H9 (cell line): ENCODE data around the gene CC2D2A. TPM values are rescaled to one million over a fixed set of nuclear protein-coding genes. Genes with fewer than 3 reads are reported as not detected.

Experiments used
- DNase-seq: peaks from one replicate; pipeline ENCODE4 v3.0.0-alpha.2; 2017
- H2AFZ ChIP-seq: one replicate; pipeline ENCODE4 v1.6.1; 2013; ENCODE audit warnings: mild to moderate bottlenecking, low read length, control low read depth, moderate library complexity
- H2AK5ac ChIP-seq: 2 replicates; pipeline ENCODE4 v1.6.1; 2013; ENCODE audit warnings: low read length, control low read depth, mixed read lengths; ENCODE audit not compliant: insufficient read length
- H2BK120ac ChIP-seq: one replicate; pipeline ENCODE4 v1.6.1; 2013; ENCODE audit warnings: low read depth, mild to moderate bottlenecking, low read length, control low read depth, inconsistent platforms; ENCODE audit not compliant: poor library complexity, severe bottlenecking
- H2BK12ac ChIP-seq: 2 replicates; pipeline ENCODE4 v1.6.1; 2013; ENCODE audit warnings: low read length, control low read depth, mixed read lengths, low read depth; ENCODE audit not compliant: insufficient read length
- H2BK15ac ChIP-seq: 2 replicates; pipeline ENCODE4 v1.6.1; 2013; ENCODE audit warnings: low read depth, low read length, control low read depth
- H2BK20ac ChIP-seq: one replicate; pipeline ENCODE4 v1.6.1; 2013; ENCODE audit warnings: low read depth, mild to moderate bottlenecking, low read length, control low read depth, inconsistent platforms; ENCODE audit not compliant: poor library complexity, severe bottlenecking
- H2BK5ac ChIP-seq: 2 replicates; pipeline ENCODE4 v1.6.1; 2013; ENCODE audit warnings: low read length, control low read depth, mixed read lengths; ENCODE audit not compliant: insufficient read length
- H3K14ac ChIP-seq: 2 replicates; pipeline ENCODE4 v1.6.1; 2013; ENCODE audit warnings: low read length, control low read depth; ENCODE audit not compliant: insufficient read depth
- H3K18ac ChIP-seq: 2 replicates; pipeline ENCODE4 v1.6.1; 2013; ENCODE audit warnings: low read depth, mild to moderate bottlenecking, mixed read lengths, low read length, control low read depth; ENCODE audit not compliant: insufficient read length
- H3K23ac ChIP-seq: 2 replicates; pipeline ENCODE4 v1.6.1; 2013; ENCODE audit warnings: low read length, control low read depth, mixed read lengths, low read depth; ENCODE audit not compliant: insufficient read length
- H3K23me2 ChIP-seq: 2 replicates; pipeline ENCODE4 v1.6.1; 2013; ENCODE audit warnings: low read depth, mild to moderate bottlenecking, mixed read lengths, low read length, control low read depth; ENCODE audit not compliant: insufficient read length, poor library complexity, severe bottlenecking
- H3K27ac ChIP-seq: 2 replicates; pipeline ENCODE4 v1.5.1; 2013; ENCODE audit warnings: low read length, control low read depth, mixed read lengths, low read depth; ENCODE audit not compliant: insufficient read length
- H3K27me3 ChIP-seq: 2 replicates; pipeline ENCODE4 v1.6.1; 2013; ENCODE audit warnings: low read length, control low read depth, inconsistent platforms; ENCODE audit not compliant: insufficient read depth
- H3K4ac ChIP-seq: 2 replicates; pipeline ENCODE4 v1.6.1; 2013; ENCODE audit warnings: low read depth, mild to moderate bottlenecking, control low read depth, inconsistent platforms, low read length, moderate library complexity
- H3K4me1 ChIP-seq: 2 replicates; pipeline ENCODE4 v1.6.1; 2013; ENCODE audit warnings: low read length, control low read depth, inconsistent platforms; ENCODE audit not compliant: insufficient read depth
- H3K4me2 ChIP-seq: 2 replicates; pipeline ENCODE4 v1.6.1; 2013; ENCODE audit warnings: low read length, control low read depth, mixed read lengths; ENCODE audit not compliant: insufficient read length, insufficient read depth
- H3K56ac ChIP-seq: 2 replicates; pipeline ENCODE4 v1.6.1; 2013; ENCODE audit warnings: low read depth, mild to moderate bottlenecking, mixed read lengths, low read length, control low read depth; ENCODE audit not compliant: insufficient read length
- H3K79me1 ChIP-seq: 2 replicates; pipeline ENCODE4 v1.6.1; 2013; ENCODE audit warnings: low read depth, mild to moderate bottlenecking, moderate library complexity, low read length, control low read depth, inconsistent platforms; ENCODE audit not compliant: insufficient read depth, poor library complexity, severe bottlenecking
- H3K79me2 ChIP-seq: 2 replicates; pipeline ENCODE4 v1.6.1; 2013; ENCODE audit warnings: low read length, control low read depth, inconsistent platforms; ENCODE audit not compliant: insufficient read depth
- H3K9ac ChIP-seq: 2 replicates; pipeline ENCODE4 v1.6.1; 2013; ENCODE audit warnings: low read length, control low read depth, mixed read lengths; ENCODE audit not compliant: insufficient read length; ENCODE audit errors: extremely low read depth
- H3K9me3 ChIP-seq: one replicate; pipeline ENCODE4 v1.6.1; 2013; ENCODE audit warnings: low read depth, low read length, inconsistent platforms; ENCODE audit not compliant: control insufficient read depth
- H3T11ph ChIP-seq: one replicate; pipeline ENCODE4 v1.6.1; 2013; ENCODE audit warnings: mild to moderate bottlenecking, low read length, control low read depth, inconsistent platforms
- H4K20me1 ChIP-seq: one replicate; pipeline ENCODE4 v1.6.1; 2013; ENCODE audit not compliant: control insufficient read depth, insufficient read length, insufficient read depth
- H4K5ac ChIP-seq: 2 replicates; pipeline ENCODE4 v1.6.1; 2013; ENCODE audit warnings: low read depth, mild to moderate bottlenecking, mixed read lengths, low read length, control low read depth; ENCODE audit not compliant: insufficient read length
- H4K8ac ChIP-seq: replicated peaks from 2 replicates; pipeline ENCODE4 v1.6.1; 2013; ENCODE audit warnings: low read length, control low read depth, mixed read lengths, low read depth; ENCODE audit not compliant: insufficient read length
- H4K91ac ChIP-seq: 2 replicates; pipeline ENCODE4 v1.6.1; 2013; ENCODE audit warnings: low read depth, mild to moderate bottlenecking, moderate library complexity, mixed read lengths, low read length, control low read depth; ENCODE audit not compliant: insufficient read length
- H3K27ac Mint-ChIP-seq, 3 experiments: 2 replicates in 2 of 3; 3 replicates in 1 of 3; pipeline ENCODE4 v1.8.0; 2020 to 2021; ENCODE audit warnings: mixed read lengths in 3 of 3, mild to moderate bottlenecking in 1 of 3, moderate library complexity in 1 of 3
- H3K27me3 Mint-ChIP-seq: 2 replicates; pipeline ENCODE4 v1.8.0; 2021; ENCODE audit warnings: low read depth, mild to moderate bottlenecking, moderate library complexity, mixed read lengths
- H3K36me3 Mint-ChIP-seq, 3 experiments: 2 replicates in 2 of 3; 3 replicates in 1 of 3; pipeline ENCODE4 v1.8.0; 2020 to 2021; ENCODE audit warnings: low read depth in 3 of 3, mixed read lengths in 3 of 3; ENCODE audit not compliant: insufficient read depth in 1 of 3
- H3K4me1 Mint-ChIP-seq, 2 experiments: 2 replicates each; pipeline ENCODE4 v1.8.0; 2020; ENCODE audit warnings: mixed read lengths in 2 of 2
- H3K4me3 Mint-ChIP-seq, 2 experiments: 2 replicates in 1 of 2; 3 replicates in 1 of 2; pipeline ENCODE4 v1.8.0; 2020 to 2021; ENCODE audit warnings: mild to moderate bottlenecking in 2 of 2, mixed read lengths in 2 of 2, moderate library complexity in 1 of 2
- H3K9me3 Mint-ChIP-seq, 2 experiments: 2 replicates in 1 of 2; 3 replicates in 1 of 2; pipeline ENCODE4 v1.8.0; 2020; ENCODE audit warnings: mild to moderate bottlenecking in 2 of 2, mixed read lengths in 2 of 2, moderate library complexity in 1 of 2
- CTCF ChIP-seq: fragments of 200-600 bp; sonication (generic); conservative IDR thresholded peaks from 3 replicates; pipeline ENCODE4 v1.8.0; 2021; ENCODE audit warnings: antibody characterized with exemption, mild to moderate bottlenecking
- WGBS: extraction: QIAGEN DNeasy Blood & Tissue Kit; methylation state at CpG from one replicate; pipeline ENCODE4 v1.1.7; 2013; ENCODE audit warnings: missing lambda C conversion rate, low lambda C conversion rate, mixed read lengths; ENCODE audit not compliant: insufficient read length; ENCODE audit errors: extremely low coverage; 5-methylcytosine and 5-hydroxymethylcytosine counted together
- total RNA-seq: library from RNA; stranded (reverse); gene quantifications from 2 replicates; pipeline ENCODE4 v1.2.1, GENCODE V29; 2021

The CC2D2A gene
- total RNA-seq, 1 experiment from 2014 or later: 10.4 TPM

DNA sequence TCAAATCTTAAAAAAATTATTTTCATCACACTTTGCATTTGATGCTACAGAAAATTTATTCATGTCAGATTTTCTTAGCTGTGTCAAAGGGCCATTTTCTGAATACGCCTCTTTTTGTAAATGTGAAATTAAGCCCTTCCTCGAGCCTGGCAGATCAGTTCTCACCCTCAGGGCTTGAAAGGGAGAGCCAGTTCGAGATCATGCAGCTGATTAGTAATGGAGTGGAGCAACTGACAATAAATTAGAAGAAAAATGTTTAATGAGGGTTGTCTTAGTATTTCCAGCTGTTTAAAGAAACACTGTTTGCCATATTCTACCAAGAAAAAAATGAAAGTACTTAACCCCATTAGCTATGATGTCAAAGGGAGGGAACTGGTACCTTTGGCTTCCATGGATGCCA, 28.7 kb downstream of the CC2D2A start:
- no peak overlapping the region for H3K4me3 Mint-ChIP-seq
- peaks cover 11 to 17% of the 10 kb centered on the region in 2 experiments for H3K4me1 Mint-ChIP-seq
- H2BK15ac ChIP-seq: no peak overlapping the region
- H2BK5ac ChIP-seq: no peak overlapping the region
- H2BK120ac ChIP-seq: no peak overlapping the region
- no peak for TF ChIP-seq CTCF
- no peak overlapping the region for H3K56ac ChIP-seq
- H2BK20ac ChIP-seq: no peak overlapping the region
- no peak overlapping the region for H4K8ac ChIP-seq
- no peak overlapping the region for H3K27ac Mint-ChIP-seq
- no peak for DNase-seq
- no peak overlapping the region for H4K91ac ChIP-seq
- no peak overlapping the region for H3K18ac ChIP-seq
- H3K79me1 ChIP-seq: no peaks in the 10 kb centered on the region
- no peak overlapping the region for H3T11ph ChIP-seq
- no peak overlapping the region for H2BK12ac ChIP-seq
- H3K79me2 ChIP-seq: no peaks in the 10 kb centered on the region
- H3K23ac ChIP-seq: no peak overlapping the region
- peaks cover 4 to 18% (median 4%) of the 10 kb centered on the region in 3 experiments for H3K36me3 Mint-ChIP-seq
- H3K27ac ChIP-seq: no peak overlapping the region
- H3K4me2 ChIP-seq: no peak overlapping the region
- no peaks in the 10 kb centered on the region for H3K27me3 ChIP-seq
- no peak overlapping the region for H4K5ac ChIP-seq
- no peak overlapping the region for H3K14ac ChIP-seq
- no peak overlapping the region for H2AFZ ChIP-seq
- H3K9ac ChIP-seq: no peak overlapping the region
- no peak overlapping the region for H2AK5ac ChIP-seq
- H4K20me1 ChIP-seq: no peaks in the 10 kb centered on the region
- no peaks in the 10 kb centered on the region for H3K27me3 Mint-ChIP-seq
- no peaks in the 10 kb centered on the region for H3K23me2 ChIP-seq
- no peak overlapping the region for H3K4ac ChIP-seq
- WGBS: no CpG with 5 or more reads among the region's 3 CpGs
- H3K9me3 ChIP-seq: no peaks in the 10 kb centered on the region
- H3K9me3 Mint-ChIP-seq: peaks cover 3 to 6% of the 10 kb centered on the region in 2 experiments; a peak in 4 of 5 replicates
- H3K4me1 ChIP-seq: peaks cover 5% of the 10 kb centered on the region; the same call in 1 of the 2 replicates
